ENCODE results near the gene RAB22A. TPM values are rescaled to one million over a fixed set of nuclear protein-coding genes. Genes with fewer than 3 reads are reported as not detected.

RAB22A gene
- polyA plus RNA-seq, 1 donor (not counting 4 experiments of a cell fraction or from before 2014, with no cell fraction given), result 22.9 TPM

DNA sequence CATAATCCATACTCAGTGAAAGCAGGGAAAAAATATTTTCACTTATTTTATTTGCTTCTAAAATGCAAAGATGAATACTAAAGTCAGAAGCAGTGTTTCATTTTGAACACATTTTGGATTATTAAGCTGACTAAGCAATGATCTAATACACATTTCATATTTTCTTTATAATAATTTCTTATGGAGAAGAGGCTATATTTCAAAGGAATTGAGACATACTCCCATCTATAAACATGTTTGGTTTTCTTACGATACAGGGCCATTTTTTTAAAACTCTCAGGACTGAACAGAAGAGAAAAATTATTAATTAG is 52.6 kb downstream of the RAB22A start:
- dilution Hi-C loops (cut with MboI; ENCODE audit: extremely low pct_ligation_motif_present, low sequenced_read_pairs), result no loop called here
- DNase-seq (ENCODE audit: low read depth, low spot score), result no peak

DNA sequence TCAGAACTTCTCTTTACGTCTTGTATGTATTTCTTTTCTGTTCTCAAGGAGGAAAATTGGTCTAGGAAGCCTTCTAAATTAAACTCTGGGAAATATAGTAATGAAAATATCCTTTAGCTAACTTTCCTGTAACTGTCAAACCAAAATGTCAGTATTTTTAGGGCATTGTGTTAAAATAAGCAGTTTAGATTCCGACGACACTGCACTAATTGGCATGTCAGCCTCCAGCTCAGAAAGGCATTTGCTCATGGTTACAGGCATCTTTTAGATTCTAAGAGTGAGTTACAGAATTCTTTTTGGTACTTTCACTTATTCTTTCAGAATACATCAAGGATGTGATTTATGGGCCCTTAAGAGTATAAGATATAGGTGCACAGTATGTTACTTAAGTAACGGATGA is 53.5 kb downstream of the RAB22A start:
- Histone ChIP-seq H2AFZ (ENCODE audit: control insufficient read depth, low read length) (no peak overlapping the region), H3K27ac (ENCODE audit: control insufficient read depth, insufficient read depth, low read length) (no peak overlapping the region), H3K79me2 (ENCODE audit: control insufficient read depth, insufficient read depth, low read length) (no peaks in the 10 kb centered on the region), H3K9me3 (ENCODE audit: control insufficient read depth, low read depth, low read length) (no peaks in the 10 kb centered on the region), H3K4me3 (ENCODE audit: control insufficient read depth in 2 of 3, extremely low read depth in 1 of 3, insufficient read depth in 2 of 3, low read depth in 1 of 3, low read length in 3 of 3) (no peak overlapping the region), H3K36me3 (ENCODE audit: control insufficient read depth in 2 of 2, extremely low read depth in 1 of 2, insufficient read depth in 2 of 2, low read length in 2 of 2) (peaks cover 14 to 20% of the 10 kb centered on the region in 2 experiments), H3K27me3 (ENCODE audit: control insufficient read depth, extremely low read depth, insufficient read depth, low read length) (no peaks in the 10 kb centered on the region), H3K9me1 (ENCODE audit: control insufficient read depth, extremely low read depth, insufficient read depth, low read length) (no peaks in the 10 kb centered on the region), H3K9ac (ENCODE audit: control insufficient read depth, extremely low read depth, insufficient read depth, low read length) (no peak overlapping the region), H4K20me1 (ENCODE audit: control insufficient read depth, extremely low read depth, insufficient read depth, low read length) (no peaks in the 10 kb centered on the region), H3K4me1 (ENCODE audit: control insufficient read depth, extremely low read depth, insufficient read depth, low read length) (no peaks in the 10 kb centered on the region), H3K4me2 (ENCODE audit: control insufficient read depth, extremely low read depth, insufficient read depth, low read depth, low read length) (no peak overlapping the region)
- DNase-seq (ENCODE audit: low read depth, low spot score), result no peak
- no peak for FAIRE-seq
- dilution Hi-C loops (cut with MboI; ENCODE audit: extremely low pct_ligation_motif_present, low sequenced_read_pairs), result no loop called here
- TF ChIP-seq, protein P1, sequence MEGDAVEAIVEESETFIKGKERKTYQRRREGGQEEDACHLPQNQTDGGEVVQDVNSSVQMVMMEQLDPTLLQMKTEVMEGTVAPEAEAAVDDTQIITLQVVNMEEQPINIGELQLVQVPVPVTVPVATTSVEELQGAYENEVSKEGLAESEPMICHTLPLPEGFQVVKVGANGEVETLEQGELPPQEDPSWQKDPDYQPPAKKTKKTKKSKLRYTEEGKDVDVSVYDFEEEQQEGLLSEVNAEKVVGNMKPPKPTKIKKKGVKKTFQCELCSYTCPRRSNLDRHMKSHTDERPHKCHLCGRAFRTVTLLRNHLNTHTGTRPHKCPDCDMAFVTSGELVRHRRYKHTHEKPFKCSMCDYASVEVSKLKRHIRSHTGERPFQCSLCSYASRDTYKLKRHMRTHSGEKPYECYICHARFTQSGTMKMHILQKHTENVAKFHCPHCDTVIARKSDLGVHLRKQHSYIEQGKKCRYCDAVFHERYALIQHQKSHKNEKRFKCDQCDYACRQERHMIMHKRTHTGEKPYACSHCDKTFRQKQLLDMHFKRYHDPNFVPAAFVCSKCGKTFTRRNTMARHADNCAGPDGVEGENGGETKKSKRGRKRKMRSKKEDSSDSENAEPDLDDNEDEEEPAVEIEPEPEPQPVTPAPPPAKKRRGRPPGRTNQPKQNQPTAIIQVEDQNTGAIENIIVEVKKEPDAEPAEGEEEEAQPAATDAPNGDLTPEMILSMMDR (optimal IDR thresholded peaks at IDR 0.05 in 1 of 3, IDR thresholded peaks at IDR 0.05 in 1 of 3, conservative IDR thresholded peaks at IDR 0.05 in 1 of 3; ENCODE audit: extremely low read depth in 1 of 3, insufficient read depth in 2 of 3, low read length in 3 of 3), result no peak
- TF ChIP-seq EZH2 (IDR thresholded peaks at IDR 0.05; ENCODE audit: low read length), result no peak

More for the DNA sequence above, 52.6 kb downstream of the RAB22A start:
- FAIRE-seq, result no peak
- Histone ChIP-seq H3K27me3 (ENCODE audit: control insufficient read depth, extremely low read depth, insufficient read depth, low read length) (no peaks in the 10 kb centered on the region), H3K79me2 (ENCODE audit: control insufficient read depth, insufficient read depth, low read length) (no peaks in the 10 kb centered on the region), H3K4me1 (ENCODE audit: control insufficient read depth, extremely low read depth, insufficient read depth, low read length) (no peaks in the 10 kb centered on the region), H3K36me3 (ENCODE audit: control insufficient read depth in 2 of 2, extremely low read depth in 1 of 2, insufficient read depth in 2 of 2, low read length in 2 of 2) (peaks cover 12 to 20% of the 10 kb centered on the region in 2 experiments), H3K9me3 (ENCODE audit: control insufficient read depth, low read depth, low read length) (no peaks in the 10 kb centered on the region), H3K27ac (ENCODE audit: control insufficient read depth, insufficient read depth, low read length) (no peak overlapping the region), H2AFZ (ENCODE audit: control insufficient read depth, low read length) (no peak overlapping the region), H3K4me3 (ENCODE audit: control insufficient read depth in 2 of 3, extremely low read depth in 1 of 3, insufficient read depth in 2 of 3, low read depth in 1 of 3, low read length in 3 of 3) (no peak overlapping the region), H3K4me2 (ENCODE audit: control insufficient read depth, extremely low read depth, insufficient read depth, low read depth, low read length) (no peak overlapping the region), H3K9me1 (ENCODE audit: control insufficient read depth, extremely low read depth, insufficient read depth, low read length) (no peaks in the 10 kb centered on the region), H3K9ac (ENCODE audit: control insufficient read depth, extremely low read depth, insufficient read depth, low read length) (no peak overlapping the region), H4K20me1 (ENCODE audit: control insufficient read depth, extremely low read depth, insufficient read depth, low read length) (no peaks in the 10 kb centered on the region)
- TF ChIP-seq, protein P1 (optimal IDR thresholded peaks at IDR 0.05 in 1 of 3, IDR thresholded peaks at IDR 0.05 in 1 of 3, conservative IDR thresholded peaks at IDR 0.05 in 1 of 3; ENCODE audit: extremely low read depth in 1 of 3, insufficient read depth in 2 of 3, low read length in 3 of 3), result no peak
- TF ChIP-seq EZH2 (IDR thresholded peaks at IDR 0.05; ENCODE audit: low read length), result no peak

Data from keratinocyte (primary cell).